Measurements from ENCODE around the gene BIRC7.

DNA sequence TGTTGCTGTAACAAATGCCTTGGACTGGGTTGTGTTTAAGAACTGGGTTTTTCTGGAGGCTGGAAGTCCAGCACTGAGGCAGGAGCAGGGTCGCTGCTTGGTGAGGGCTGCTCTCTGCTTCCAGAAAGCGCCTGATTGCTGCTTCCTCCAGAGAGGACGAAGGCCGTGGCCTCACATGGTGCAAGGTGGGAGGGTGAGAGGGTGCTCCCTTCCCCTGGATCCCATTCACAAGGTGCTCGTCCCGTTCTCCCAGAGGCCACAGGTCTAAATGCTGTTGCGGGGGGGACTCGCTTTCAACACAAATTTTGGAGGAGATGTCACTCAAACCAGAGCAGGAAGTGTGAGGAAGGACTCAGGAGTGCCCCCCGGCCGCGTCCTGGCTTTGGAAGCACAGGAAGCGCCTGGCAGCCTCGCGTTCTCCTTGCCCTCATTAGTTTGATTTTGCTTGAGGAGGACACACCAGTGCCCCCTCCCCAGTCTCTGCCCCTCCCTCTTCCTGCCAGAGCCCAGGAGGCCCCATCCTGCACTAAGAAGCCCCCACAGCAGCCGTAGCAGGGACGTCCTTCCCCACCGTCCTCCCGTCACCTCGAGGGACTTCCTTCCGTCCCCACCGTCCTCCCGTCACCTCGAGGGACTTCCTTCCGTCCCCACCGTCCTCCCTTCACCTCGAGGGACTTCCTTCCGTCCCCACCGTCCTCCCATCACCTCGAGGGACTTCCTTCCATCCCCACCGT lies 26.3 kb downstream of the BIRC7 start:
- TF ChIP-seq, protein P1, sequence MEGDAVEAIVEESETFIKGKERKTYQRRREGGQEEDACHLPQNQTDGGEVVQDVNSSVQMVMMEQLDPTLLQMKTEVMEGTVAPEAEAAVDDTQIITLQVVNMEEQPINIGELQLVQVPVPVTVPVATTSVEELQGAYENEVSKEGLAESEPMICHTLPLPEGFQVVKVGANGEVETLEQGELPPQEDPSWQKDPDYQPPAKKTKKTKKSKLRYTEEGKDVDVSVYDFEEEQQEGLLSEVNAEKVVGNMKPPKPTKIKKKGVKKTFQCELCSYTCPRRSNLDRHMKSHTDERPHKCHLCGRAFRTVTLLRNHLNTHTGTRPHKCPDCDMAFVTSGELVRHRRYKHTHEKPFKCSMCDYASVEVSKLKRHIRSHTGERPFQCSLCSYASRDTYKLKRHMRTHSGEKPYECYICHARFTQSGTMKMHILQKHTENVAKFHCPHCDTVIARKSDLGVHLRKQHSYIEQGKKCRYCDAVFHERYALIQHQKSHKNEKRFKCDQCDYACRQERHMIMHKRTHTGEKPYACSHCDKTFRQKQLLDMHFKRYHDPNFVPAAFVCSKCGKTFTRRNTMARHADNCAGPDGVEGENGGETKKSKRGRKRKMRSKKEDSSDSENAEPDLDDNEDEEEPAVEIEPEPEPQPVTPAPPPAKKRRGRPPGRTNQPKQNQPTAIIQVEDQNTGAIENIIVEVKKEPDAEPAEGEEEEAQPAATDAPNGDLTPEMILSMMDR (conservative IDR thresholded peaks at IDR 0.05; ENCODE audit: low read depth, low read length), result no peak
- TF ChIP-seq, protein P2, sequence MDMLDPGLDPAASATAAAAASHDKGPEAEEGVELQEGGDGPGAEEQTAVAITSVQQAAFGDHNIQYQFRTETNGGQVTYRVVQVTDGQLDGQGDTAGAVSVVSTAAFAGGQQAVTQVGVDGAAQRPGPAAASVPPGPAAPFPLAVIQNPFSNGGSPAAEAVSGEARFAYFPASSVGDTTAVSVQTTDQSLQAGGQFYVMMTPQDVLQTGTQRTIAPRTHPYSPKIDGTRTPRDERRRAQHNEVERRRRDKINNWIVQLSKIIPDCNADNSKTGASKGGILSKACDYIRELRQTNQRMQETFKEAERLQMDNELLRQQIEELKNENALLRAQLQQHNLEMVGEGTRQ (IDR thresholded peaks at IDR 0.05; ENCODE audit: low read depth, low read length), result no peak
- no peak for TF ChIP-seq RAD21 (IDR thresholded peaks at IDR 0.05; ENCODE audit: low read length)

Data from IMR-90 (cell line).